Activated T-cell treated with anti-CD3 and anti-CD28 coated beads, Interleukin-2, amount 50 U/mL, for 24 hours (primary cell): ENCODE data around the gene LENG1.

ENCODE experiments used
- DNase-seq: peaks from one replicate; pipeline ENCODE4 v3.0.0-alpha.2; 2020
- H3K27ac Mint-ChIP-seq: 2 replicates; pipeline ENCODE4 v1.8.0; 2020; ENCODE audit warnings: mild to moderate bottlenecking, mixed read lengths
- H3K27me3 Mint-ChIP-seq: 2 replicates; pipeline ENCODE4 v1.8.0; 2020; ENCODE audit warnings: mixed read lengths
- H3K36me3 Mint-ChIP-seq: 2 replicates; pipeline ENCODE4 v1.8.0; 2020; ENCODE audit warnings: low read depth, mixed read lengths
- H3K4me1 Mint-ChIP-seq: 2 replicates; pipeline ENCODE4 v1.8.0; 2020; ENCODE audit warnings: low read depth, mixed read lengths
- H3K4me3 Mint-ChIP-seq: 2 replicates; pipeline ENCODE4 v1.8.0; 2020; ENCODE audit warnings: mild to moderate bottlenecking, moderate library complexity, mixed read lengths
- H3K9me3 Mint-ChIP-seq: 2 replicates; pipeline ENCODE4 v1.8.0; 2020; ENCODE audit warnings: mixed read lengths

The LENG1 gene

GRCh38 chr19:54105796-54106195 lies 53.7 kb downstream of the LENG1 start:
- no peaks in the 10 kb centered on the region for H3K27me3 Mint-ChIP-seq
- H3K4me3 Mint-ChIP-seq, result no peak overlapping the region
- H3K36me3 Mint-ChIP-seq, result peaks cover 74% of the 10 kb centered on the region
- H3K27ac Mint-ChIP-seq, result peak overlapping the region; percentile 59
- no peaks in the 10 kb centered on the region for H3K9me3 Mint-ChIP-seq
- peaks cover 33% of the 10 kb centered on the region for H3K4me1 Mint-ChIP-seq
- DNase-seq, result no peak
